GM06990 (cell line): ENCODE results near the gene SLC44A5.

Source experiments
- DNase-seq: peaks from one replicate; pipeline ENCODE4 v3.0.0-alpha.2; 2011; ENCODE audit not compliant: insufficient read length; ENCODE audit errors: extremely low read depth
- H3K27me3 ChIP-seq: replicated peaks from 2 replicates; pipeline ENCODE4 v1.6.0; 2011; ENCODE audit warnings: low read length; ENCODE audit not compliant: control insufficient read depth, insufficient read depth
- H3K36me3 ChIP-seq: 2 replicates; pipeline ENCODE4 v1.5.1; 2011; ENCODE audit warnings: low read length; ENCODE audit not compliant: control insufficient read depth, insufficient read depth
- H3K4me3 ChIP-seq: replicated peaks from 2 replicates; pipeline ENCODE4 v1.5.1; 2011; ENCODE audit warnings: low read depth, mild to moderate bottlenecking, control low read depth, low read length
- TF ChIP-seq, protein P1 (sequence below): IDR thresholded peaks from 2 replicates; pipeline ENCODE4 v1.5.1; 2011; ENCODE audit warnings: low read length, control low read depth, mild to moderate bottlenecking, inconsistent platforms; ENCODE audit not compliant: insufficient read depth, poor library complexity, severe bottlenecking

Gene SLC44A5

DNA sequence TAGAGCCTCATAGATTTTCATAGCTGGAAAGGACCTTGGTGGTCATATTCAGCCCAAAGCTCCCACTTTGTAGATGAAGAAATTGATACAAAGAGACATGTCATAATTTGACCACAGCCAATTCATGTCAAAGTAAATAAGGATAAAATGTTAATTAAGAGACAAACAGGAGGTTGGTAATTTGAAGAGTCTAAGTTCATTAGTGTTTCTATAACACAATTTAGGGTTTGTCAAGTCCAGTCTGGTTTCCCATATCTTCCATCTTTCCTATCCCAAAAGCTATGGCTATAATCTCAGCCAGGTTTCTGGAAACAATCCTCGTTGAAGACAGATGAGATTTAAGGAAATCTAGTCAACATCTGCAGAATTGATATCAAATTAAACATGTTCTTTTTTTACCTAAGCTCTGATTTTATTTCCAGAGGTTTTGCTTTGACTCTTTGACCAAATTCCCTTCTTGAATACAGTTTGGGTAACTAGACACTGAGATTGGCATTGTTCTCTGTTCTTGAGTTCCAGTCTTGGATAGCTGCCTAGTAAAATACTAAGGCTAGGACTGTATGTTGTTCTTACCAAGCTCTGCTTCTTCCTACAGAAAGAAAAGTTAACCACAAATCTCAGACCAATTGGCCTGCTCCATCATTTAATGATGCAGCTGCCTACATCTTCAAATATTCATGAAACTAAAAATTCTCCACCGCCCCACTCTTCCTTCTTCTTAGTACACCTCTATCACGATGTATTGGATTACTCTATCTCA lies 62.0 kb downstream of the SLC44A5 start:
- no peak for DNase-seq
- no peaks in the 10 kb centered on the region for H3K27me3 ChIP-seq
- TF ChIP-seq, protein P1, sequence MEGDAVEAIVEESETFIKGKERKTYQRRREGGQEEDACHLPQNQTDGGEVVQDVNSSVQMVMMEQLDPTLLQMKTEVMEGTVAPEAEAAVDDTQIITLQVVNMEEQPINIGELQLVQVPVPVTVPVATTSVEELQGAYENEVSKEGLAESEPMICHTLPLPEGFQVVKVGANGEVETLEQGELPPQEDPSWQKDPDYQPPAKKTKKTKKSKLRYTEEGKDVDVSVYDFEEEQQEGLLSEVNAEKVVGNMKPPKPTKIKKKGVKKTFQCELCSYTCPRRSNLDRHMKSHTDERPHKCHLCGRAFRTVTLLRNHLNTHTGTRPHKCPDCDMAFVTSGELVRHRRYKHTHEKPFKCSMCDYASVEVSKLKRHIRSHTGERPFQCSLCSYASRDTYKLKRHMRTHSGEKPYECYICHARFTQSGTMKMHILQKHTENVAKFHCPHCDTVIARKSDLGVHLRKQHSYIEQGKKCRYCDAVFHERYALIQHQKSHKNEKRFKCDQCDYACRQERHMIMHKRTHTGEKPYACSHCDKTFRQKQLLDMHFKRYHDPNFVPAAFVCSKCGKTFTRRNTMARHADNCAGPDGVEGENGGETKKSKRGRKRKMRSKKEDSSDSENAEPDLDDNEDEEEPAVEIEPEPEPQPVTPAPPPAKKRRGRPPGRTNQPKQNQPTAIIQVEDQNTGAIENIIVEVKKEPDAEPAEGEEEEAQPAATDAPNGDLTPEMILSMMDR, result no peak
- H3K4me3 ChIP-seq, result no peak overlapping the region
- H3K36me3 ChIP-seq, result no peaks in the 10 kb centered on the region

DNA sequence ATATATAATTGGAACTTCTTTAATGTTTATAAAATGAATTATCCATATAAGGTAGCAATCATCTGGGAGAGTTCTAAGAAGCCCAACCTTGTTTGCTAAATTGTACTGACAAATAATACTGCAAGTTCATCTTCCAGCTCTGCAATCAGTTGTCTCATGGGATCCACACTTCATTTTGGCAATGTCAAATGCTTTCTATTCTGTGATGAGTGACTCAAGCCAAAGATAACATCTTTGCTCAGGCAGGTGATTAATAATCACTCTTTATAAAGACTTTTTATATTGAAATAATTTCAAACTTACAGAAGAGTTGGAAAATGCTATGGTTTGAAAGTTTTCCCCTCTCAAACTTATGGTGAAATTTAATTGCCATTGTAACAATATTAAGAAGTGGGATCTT lies 67.2 kb downstream of the SLC44A5 start:
- Histone ChIP-seq H3K27me3 (no peaks in the 10 kb centered on the region), H3K4me3 (no peak overlapping the region), H3K36me3 (no peaks in the 10 kb centered on the region)
- DNase-seq, result no peak
- TF ChIP-seq, protein P1, result no peak

DNA sequence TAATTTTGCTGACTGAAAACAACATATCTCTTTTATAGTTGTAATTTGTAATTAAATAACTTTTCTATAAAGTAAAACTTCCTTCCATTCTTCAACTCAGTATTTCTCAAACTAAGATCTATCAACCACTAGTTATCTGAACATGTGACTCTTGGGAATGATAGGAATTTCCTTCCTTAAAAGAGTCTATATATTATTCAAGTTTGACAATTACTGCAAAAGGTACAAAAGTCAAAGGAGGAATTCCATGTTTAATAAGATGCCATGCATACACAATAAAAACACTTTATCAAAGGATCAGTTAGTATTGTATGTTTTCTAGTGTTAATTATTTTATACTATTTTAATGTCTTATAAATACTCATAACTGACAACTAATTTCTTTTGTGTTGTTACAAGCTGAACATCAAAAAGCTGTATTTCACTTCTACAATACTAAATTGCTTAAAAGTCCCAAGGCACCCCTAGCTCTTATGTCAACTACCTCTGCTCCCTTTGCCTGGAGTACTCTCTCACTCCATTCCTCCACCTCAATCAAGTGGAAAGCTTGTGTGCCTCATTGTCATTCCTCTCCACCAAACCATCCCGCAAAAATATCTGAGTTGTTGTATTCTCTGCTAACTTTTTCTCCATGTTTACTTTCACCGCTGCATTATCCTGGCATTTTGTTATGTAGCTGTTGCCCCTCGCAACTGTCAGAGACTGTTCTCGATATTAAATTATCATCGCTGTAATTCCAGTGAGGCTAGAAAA lies 67.9 kb downstream of the SLC44A5 start:
- Histone ChIP-seq H3K27me3 (no peaks in the 10 kb centered on the region), H3K36me3 (no peaks in the 10 kb centered on the region), H3K4me3 (no peak overlapping the region)
- DNase-seq, result no peak
- TF ChIP-seq, protein P1, result no peak

DNA sequence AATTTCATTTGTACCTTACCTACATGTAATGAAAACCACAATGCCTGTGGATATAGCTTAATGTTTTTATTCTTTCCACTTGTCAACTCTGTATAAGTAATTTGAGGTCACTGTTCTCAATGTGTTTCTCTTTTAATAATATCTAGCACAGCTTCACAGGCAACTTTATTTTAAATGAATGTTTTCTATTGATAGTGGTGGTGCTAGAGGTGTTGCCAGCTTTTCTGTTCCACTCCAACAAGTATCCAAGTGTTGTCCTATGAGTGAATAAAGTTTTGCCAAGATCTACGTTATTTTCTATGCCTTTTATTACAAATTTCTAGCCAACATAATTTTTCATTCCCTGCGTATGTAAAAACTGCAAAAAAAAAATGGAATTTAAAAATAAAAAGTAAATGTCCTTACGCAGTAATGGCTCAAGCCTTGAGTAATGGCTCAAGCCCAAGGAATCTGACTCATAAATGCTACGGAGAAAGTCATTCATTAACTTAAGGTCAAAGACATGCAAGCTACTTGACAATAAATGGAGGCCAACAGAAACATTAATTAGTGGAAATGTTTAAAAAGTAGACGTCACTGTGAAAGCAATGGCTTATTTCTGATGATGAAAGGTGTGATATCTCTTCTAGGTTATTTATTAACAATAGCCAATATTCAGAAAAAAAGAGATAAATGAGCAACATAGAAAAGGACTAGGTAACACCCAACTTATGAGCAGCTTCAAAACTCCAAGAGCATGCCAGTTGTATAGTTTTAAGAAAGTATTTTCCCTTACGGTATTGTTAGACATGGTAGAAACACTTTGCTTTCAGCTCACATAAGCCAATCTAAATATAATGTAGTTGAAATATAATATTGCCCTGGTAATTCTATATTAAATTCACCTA lies 71.4 kb downstream of the SLC44A5 start:
- DNase-seq, result no peak
- H3K4me3 ChIP-seq, result no peak overlapping the region
- TF ChIP-seq, protein P1, result no peak
- no peaks in the 10 kb centered on the region for H3K27me3 ChIP-seq
- H3K36me3 ChIP-seq, result no peaks in the 10 kb centered on the region

DNA sequence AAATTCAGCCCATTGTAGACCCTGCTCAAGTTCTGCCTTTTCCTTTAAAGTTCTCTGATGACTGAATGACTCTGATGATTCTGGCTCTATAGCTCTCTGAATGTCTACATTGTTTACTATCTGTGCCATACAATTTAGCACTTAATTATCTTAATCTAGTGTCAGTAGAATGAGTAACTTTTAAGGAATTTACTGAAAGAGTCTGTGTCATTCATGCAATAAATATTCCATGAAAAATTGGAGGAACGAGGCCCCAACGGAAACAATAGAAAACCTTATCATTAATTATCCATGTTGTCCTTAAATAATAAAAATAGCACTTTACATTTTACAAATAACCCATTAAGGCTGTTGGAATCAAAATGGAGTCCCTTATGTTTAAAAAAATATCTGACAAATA lies 77.8 kb downstream of the SLC44A5 start:
- TF ChIP-seq, protein P1, result no peak
- H3K4me3 ChIP-seq, result no peak overlapping the region
- DNase-seq, result no peak
- H3K36me3 ChIP-seq, result no peaks in the 10 kb centered on the region
- H3K27me3 ChIP-seq, result no peaks in the 10 kb centered on the region
